ENCODE data around the gene CNTN3. TPM values are rescaled to one million over a fixed set of nuclear protein-coding genes. Genes with fewer than 3 reads are reported as not detected.

CNTN3 gene
- total and polyA plus RNA-seq, 3 experiments from 2014 or later: not detected

DNA sequence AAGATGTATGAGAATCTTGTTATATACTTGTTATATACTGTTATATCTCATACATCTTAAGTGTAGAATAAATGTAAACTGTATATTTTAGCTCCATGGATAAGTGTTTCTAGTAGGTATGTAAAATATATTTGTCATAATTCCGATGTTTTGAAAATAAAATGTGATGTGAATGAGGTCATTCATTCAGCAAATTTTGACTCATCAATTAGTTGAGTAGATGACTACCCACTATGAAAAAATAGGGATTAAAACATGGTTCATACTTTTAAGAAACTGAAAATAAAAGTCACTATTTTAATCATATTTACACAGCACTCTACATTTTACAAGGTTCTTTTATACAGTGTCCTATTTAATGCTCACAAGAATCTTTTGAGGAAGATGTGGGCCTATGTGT lies 28.4 kb upstream of the CNTN3 start:
- ChIA-PET CTCF (no interaction called here), POLR2A (no interaction called here)
- Histone ChIP-seq H3K27me3 (ENCODE audit: insufficient read depth, low read length, poor library complexity, severe bottlenecking) (no peaks in the 10 kb centered on the region), H3K27ac (ENCODE audit: low read depth, low read length) (no peak overlapping the region), H3K4me3 (ENCODE audit: low read length) (no peak overlapping the region), H3K36me3 (ENCODE audit: insufficient read depth, low read length) (no peaks in the 10 kb centered on the region), H3K4me1 (ENCODE audit: insufficient read depth, low read length) (no peaks in the 10 kb centered on the region), H3K9me3 (ENCODE audit: low read length) (no peaks in the 10 kb centered on the region)
- no peak overlapping the region for H3K4me3 Mint-ChIP-seq
- no peaks in the 10 kb centered on the region for H3K36me3 Mint-ChIP-seq
- peaks cover 7 to 30% (median 12%) of the 10 kb centered on the region in 5 donors for H3K9me3 Mint-ChIP-seq
- no peak for DNase-seq
- no peaks in the 10 kb centered on the region for H3K27me3 Mint-ChIP-seq
- H3K27ac Mint-ChIP-seq: no peak overlapping the region
- H3K4me1 Mint-ChIP-seq: no peaks in the 10 kb centered on the region

DNA sequence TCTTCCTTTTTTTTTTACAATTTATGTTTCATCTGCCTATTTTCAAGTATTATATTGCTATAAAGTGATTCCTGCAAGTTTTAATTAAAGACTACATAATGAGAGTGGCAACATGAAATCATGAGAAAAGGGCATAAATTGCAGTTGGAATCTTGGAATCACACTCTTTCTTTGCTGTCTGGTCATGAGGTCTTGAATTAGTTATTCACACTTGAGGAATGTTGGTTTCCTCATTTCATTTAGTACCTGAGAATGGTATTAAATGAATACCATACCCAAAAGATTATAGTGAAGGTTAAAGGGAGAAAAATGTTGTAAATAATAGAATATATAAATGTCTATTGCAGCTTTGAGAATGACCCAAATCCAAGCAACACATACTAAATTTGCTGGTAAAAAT lies 25.8 kb upstream of the CNTN3 start:
- peaks cover 7 to 28% (median 17%) of the 10 kb centered on the region in 5 donors for H3K9me3 Mint-ChIP-seq
- Histone ChIP-seq H3K27me3 (ENCODE audit: insufficient read depth, low read length, poor library complexity, severe bottlenecking) (no peaks in the 10 kb centered on the region), H3K4me3 (ENCODE audit: low read length) (no peak overlapping the region), H3K36me3 (ENCODE audit: insufficient read depth, low read length) (no peaks in the 10 kb centered on the region), H3K9me3 (ENCODE audit: low read length) (no peaks in the 10 kb centered on the region), H3K27ac (ENCODE audit: low read depth, low read length) (no peak overlapping the region), H3K4me1 (ENCODE audit: insufficient read depth, low read length) (no peaks in the 10 kb centered on the region)
- DNase-seq: no peak
- no peaks in the 10 kb centered on the region for H3K36me3 Mint-ChIP-seq
- H3K4me1 Mint-ChIP-seq: no peaks in the 10 kb centered on the region
- H3K27me3 Mint-ChIP-seq: no peaks in the 10 kb centered on the region
- CTCF ChIA-PET: no interaction called here
- POLR2A ChIA-PET: no interaction called here
- no peak overlapping the region for H3K4me3 Mint-ChIP-seq
- H3K27ac Mint-ChIP-seq: no peak overlapping the region

DNA sequence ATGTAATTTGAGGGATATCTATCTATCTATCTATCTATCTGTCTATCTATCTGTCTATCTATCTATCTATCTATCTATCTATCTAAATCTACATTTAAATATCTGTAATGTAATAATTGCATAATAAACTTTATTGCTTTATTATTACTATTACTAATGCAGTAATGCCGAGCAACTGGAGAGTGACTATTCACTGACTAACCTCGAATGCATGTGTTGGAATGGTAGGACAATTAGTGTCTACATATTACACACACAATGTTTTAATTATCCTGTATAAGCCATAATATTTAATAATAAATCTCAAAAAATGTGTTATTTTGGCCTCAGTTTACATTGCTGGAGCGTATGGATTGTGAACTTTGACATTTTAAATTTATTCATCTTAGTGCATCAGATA lies 25.2 kb upstream of the CNTN3 start:
- Mint-ChIP-seq H3K9me3 (peaks cover 7 to 28% (median 17%) of the 10 kb centered on the region in 5 donors), H3K27me3 (no peaks in the 10 kb centered on the region), H3K4me1 (no peaks in the 10 kb centered on the region), H3K4me3 (no peak overlapping the region), H3K36me3 (no peaks in the 10 kb centered on the region), H3K27ac (no peak overlapping the region)
- ChIA-PET CTCF (no interaction called here), POLR2A (no interaction called here)
- H3K9me3 ChIP-seq (ENCODE audit: low read length): no peaks in the 10 kb centered on the region
- no peak for DNase-seq
- H3K27me3 ChIP-seq (ENCODE audit: insufficient read depth, low read length, poor library complexity, severe bottlenecking): no peaks in the 10 kb centered on the region
- no peaks in the 10 kb centered on the region for H3K36me3 ChIP-seq (ENCODE audit: insufficient read depth, low read length)
- H3K27ac ChIP-seq (ENCODE audit: low read depth, low read length): no peak overlapping the region
- H3K4me1 ChIP-seq (ENCODE audit: insufficient read depth, low read length): no peaks in the 10 kb centered on the region
- no peak overlapping the region for H3K4me3 ChIP-seq (ENCODE audit: low read length)

DNA sequence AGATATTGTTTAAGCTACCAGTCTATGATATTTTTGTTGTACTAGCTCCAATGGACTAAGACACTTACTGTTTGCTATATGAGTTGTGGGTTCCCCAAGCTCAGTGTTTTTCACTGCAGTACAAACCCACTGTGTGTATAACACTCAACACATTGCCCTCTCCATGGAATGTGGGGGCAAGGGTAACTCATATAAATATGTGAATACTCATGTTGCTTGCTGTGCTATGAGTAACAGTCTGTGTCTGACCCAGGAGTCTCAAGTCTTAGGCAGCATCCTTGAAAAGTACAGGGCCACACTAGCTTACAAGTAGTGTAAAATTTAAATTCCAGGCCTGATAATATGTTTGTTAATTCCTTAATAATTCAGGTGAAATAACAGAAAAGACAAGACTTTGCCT lies 22.5 kb upstream of the CNTN3 start:
- no peaks in the 10 kb centered on the region for H3K36me3 ChIP-seq (ENCODE audit: insufficient read depth, low read length)
- Mint-ChIP-seq H3K36me3 (no peaks in the 10 kb centered on the region), H3K4me1 (no peaks in the 10 kb centered on the region), H3K27me3 (no peaks in the 10 kb centered on the region), H3K9me3 (peaks cover 0 to 23% (median 9%) of the 10 kb centered on the region in 5 donors), H3K27ac (no peak overlapping the region), H3K4me3 (no peak overlapping the region)
- no peaks in the 10 kb centered on the region for H3K9me3 ChIP-seq (ENCODE audit: low read length)
- ChIA-PET CTCF (no interaction called here), POLR2A (no interaction called here)
- H3K4me3 ChIP-seq (ENCODE audit: low read length): no peak overlapping the region
- no peak overlapping the region for H3K27ac ChIP-seq (ENCODE audit: low read depth, low read length)
- no peaks in the 10 kb centered on the region for H3K4me1 ChIP-seq (ENCODE audit: insufficient read depth, low read length)
- no peaks in the 10 kb centered on the region for H3K27me3 ChIP-seq (ENCODE audit: insufficient read depth, low read length, poor library complexity, severe bottlenecking)
- DNase-seq: no peak

DNA sequence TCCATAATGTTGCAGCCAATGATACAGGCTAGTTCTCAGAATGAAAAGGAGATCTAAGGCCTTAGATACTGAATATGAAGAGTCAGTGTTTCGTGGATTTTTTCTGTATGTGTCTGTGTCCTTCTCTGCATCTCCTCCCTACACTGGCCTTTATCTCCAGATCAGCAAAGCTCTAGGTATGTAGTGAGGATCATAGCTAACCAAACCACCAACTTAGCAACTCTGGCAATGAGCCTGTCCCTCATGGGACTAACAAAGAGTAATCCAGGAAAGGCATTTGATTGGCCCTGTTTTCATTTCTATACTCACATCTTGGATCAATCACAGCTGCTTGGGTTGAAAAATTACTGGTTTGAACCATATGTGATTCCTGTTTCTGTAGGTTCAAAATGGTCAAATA lies 18.6 kb upstream of the CNTN3 start:
- Mint-ChIP-seq H3K27ac (no peak overlapping the region), H3K9me3 (peaks cover 0 to 14% (median 7%) of the 10 kb centered on the region in 5 donors), H3K4me3 (no peak overlapping the region), H3K27me3 (no peaks in the 10 kb centered on the region), H3K4me1 (no peaks in the 10 kb centered on the region), H3K36me3 (no peaks in the 10 kb centered on the region)
- H3K9me3 ChIP-seq (ENCODE audit: low read length): no peaks in the 10 kb centered on the region
- CTCF ChIA-PET: no interaction called here
- no peaks in the 10 kb centered on the region for H3K4me1 ChIP-seq (ENCODE audit: insufficient read depth, low read length)
- H3K4me3 ChIP-seq (ENCODE audit: low read length): no peak overlapping the region
- POLR2A ChIA-PET: no interaction called here
- no peak for DNase-seq
- H3K27ac ChIP-seq (ENCODE audit: low read depth, low read length): no peak overlapping the region
- H3K36me3 ChIP-seq (ENCODE audit: insufficient read depth, low read length): no peaks in the 10 kb centered on the region
- no peaks in the 10 kb centered on the region for H3K27me3 ChIP-seq (ENCODE audit: insufficient read depth, low read length, poor library complexity, severe bottlenecking)

DNA sequence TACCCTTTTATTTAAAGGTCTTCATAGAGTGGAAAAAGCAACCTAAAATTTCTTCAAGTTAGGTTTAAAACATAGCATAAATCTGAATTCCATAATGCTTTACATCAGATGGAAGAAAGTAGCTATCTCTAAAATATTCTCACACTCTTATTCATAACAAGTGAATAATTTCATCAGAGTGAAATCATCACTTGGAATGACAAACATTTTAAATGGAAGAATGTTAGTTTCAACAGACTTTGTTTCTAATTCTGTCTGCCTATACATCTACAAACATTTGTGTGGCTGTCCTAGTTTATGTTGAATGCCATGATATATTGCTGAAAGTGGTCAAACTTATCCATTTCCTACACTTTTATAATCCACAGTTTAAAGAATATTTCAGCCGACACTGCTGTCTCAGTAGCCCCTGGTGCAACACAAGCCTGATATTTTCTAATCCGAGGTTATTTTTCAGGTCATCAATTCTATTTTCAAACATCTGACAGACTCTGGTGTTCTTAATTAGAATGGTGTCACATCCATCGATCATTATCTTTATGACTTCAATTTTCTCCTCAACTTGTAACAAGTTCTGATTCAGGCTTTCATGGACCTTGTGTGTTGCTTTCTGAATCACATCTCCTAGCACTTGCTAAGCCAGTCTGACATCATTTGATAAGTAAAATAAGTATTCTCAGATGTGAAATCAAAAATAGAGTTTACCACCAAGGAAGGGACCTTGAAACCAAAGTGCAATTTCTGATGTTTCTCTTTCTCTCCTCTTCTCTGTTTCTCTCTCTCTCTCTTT lies 17.1 kb upstream of the CNTN3 start:
- no peaks in the 10 kb centered on the region for H3K4me1 ChIP-seq (ENCODE audit: insufficient read depth, low read length)
- H3K36me3 ChIP-seq (ENCODE audit: insufficient read depth, low read length): no peaks in the 10 kb centered on the region
- CTCF ChIA-PET: no interaction called here
- no peaks in the 10 kb centered on the region for H3K27me3 ChIP-seq (ENCODE audit: insufficient read depth, low read length, poor library complexity, severe bottlenecking)
- H3K9me3 ChIP-seq (ENCODE audit: low read length): no peaks in the 10 kb centered on the region
- Mint-ChIP-seq H3K4me3 (no peak overlapping the region), H3K9me3 (peaks cover 4 to 19% (median 7%) of the 10 kb centered on the region in 5 donors), H3K4me1 (no peaks in the 10 kb centered on the region), H3K36me3 (no peaks in the 10 kb centered on the region), H3K27ac (no peak overlapping the region), H3K27me3 (no peaks in the 10 kb centered on the region)
- H3K4me3 ChIP-seq (ENCODE audit: low read length): no peak overlapping the region
- no peak overlapping the region for H3K27ac ChIP-seq (ENCODE audit: low read depth, low read length)
- DNase-seq: no peak
- POLR2A ChIA-PET: no interaction called here

DNA sequence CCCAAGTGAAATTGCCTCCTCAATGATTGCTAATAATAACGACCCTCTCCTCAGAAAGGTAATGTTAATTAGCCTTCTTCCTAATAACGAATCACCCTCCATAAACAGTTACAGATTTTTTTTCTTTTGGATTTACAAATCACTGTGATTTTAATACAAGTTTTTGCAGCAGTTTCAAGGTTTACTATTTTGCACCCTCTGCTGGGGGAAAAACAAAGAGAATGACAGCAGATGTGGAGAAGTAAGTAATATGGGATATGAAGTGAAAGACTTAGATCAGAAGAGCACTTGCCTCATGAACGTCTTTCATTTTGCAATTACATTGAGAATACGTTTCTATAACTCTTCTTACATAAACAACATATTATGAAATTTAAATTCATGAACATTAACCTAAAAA lies 16.1 kb upstream of the CNTN3 start:
- H3K27ac ChIP-seq (ENCODE audit: low read depth, low read length): no peak overlapping the region
- no peak for DNase-seq
- H3K27me3 ChIP-seq (ENCODE audit: insufficient read depth, low read length, poor library complexity, severe bottlenecking): no peaks in the 10 kb centered on the region
- H3K36me3 ChIP-seq (ENCODE audit: insufficient read depth, low read length): no peaks in the 10 kb centered on the region
- Mint-ChIP-seq H3K9me3 (peaks cover 2 to 17% (median 4%) of the 10 kb centered on the region in 5 donors), H3K27me3 (no peaks in the 10 kb centered on the region), H3K36me3 (no peaks in the 10 kb centered on the region), H3K27ac (no peak overlapping the region), H3K4me1 (no peaks in the 10 kb centered on the region), H3K4me3 (no peak overlapping the region)
- ChIA-PET CTCF (no interaction called here), POLR2A (no interaction called here)
- H3K4me1 ChIP-seq (ENCODE audit: insufficient read depth, low read length): no peaks in the 10 kb centered on the region
- no peaks in the 10 kb centered on the region for H3K9me3 ChIP-seq (ENCODE audit: low read length)
- no peak overlapping the region for H3K4me3 ChIP-seq (ENCODE audit: low read length)

DNA sequence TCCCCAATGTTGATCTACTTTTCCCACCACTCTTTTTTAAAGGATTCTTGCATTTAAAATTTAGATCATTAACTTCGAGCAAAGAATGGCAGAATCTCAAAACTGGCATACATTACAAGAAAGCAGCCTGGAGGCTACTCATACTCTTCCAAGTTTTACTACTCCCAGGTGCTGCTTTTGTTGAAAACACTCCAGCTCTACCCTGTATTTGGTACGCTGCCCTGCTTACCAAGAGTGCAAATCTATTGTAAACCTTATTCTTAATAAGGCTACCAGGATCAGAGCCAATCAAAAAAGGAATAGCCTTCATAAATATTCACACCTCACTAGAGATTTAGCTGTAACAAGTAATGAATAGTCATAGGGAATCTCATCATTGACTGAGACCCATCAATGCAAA lies 11.6 kb upstream of the CNTN3 start:
- ChIA-PET POLR2A (no interaction called here), CTCF (no interaction called here)
- H3K27ac ChIP-seq (ENCODE audit: low read depth, low read length): no peak overlapping the region
- no peaks in the 10 kb centered on the region for H3K4me1 ChIP-seq (ENCODE audit: insufficient read depth, low read length)
- H3K9me3 Mint-ChIP-seq: peaks cover 3 to 12% (median 6%) of the 10 kb centered on the region in 5 donors
- no peaks in the 10 kb centered on the region for H3K9me3 ChIP-seq (ENCODE audit: low read length)
- no peaks in the 10 kb centered on the region for H3K27me3 ChIP-seq (ENCODE audit: insufficient read depth, low read length, poor library complexity, severe bottlenecking)
- no peak overlapping the region for H3K4me3 Mint-ChIP-seq
- no peak overlapping the region for H3K27ac Mint-ChIP-seq
- no peaks in the 10 kb centered on the region for H3K4me1 Mint-ChIP-seq
- H3K36me3 ChIP-seq (ENCODE audit: insufficient read depth, low read length): no peaks in the 10 kb centered on the region
- no peak overlapping the region for H3K4me3 ChIP-seq (ENCODE audit: low read length)
- no peaks in the 10 kb centered on the region for H3K27me3 Mint-ChIP-seq
- DNase-seq: no peak
- no peaks in the 10 kb centered on the region for H3K36me3 Mint-ChIP-seq

All from CD8-positive, alpha-beta memory T cell (primary cell).